HCT116 (cell line): Measurements from ENCODE around the gene C4orf51.

Experiments used
- CTCF ChIP-seq, 3 experiments: fragments of 200-600 bp in 1 of 3; sonication (generic) in 1 of 3; IDR thresholded peaks in 2 of 3; conservative IDR thresholded peaks in 1 of 3; 2 replicates each; pipeline ENCODE4 v1.5.1; 2012 to 2017; ENCODE audit warnings: low read depth in 2 of 3, low read length in 2 of 3, antibody characterized with exemption in 1 of 3, borderline replicate concordance in 1 of 3, control low read depth in 1 of 3, mild to moderate bottlenecking in 1 of 3, mixed read lengths in 1 of 3, mixed run types in 1 of 3, moderate library complexity in 1 of 3; ENCODE audit not compliant: insufficient read depth in 1 of 3
- EZH2 ChIP-seq: fragments of 200-600 bp; sonication (generic); IDR thresholded peaks from 2 replicates; pipeline ENCODE4 v1.6.1; 2017; ENCODE audit warnings: antibody characterized with exemption, mixed run types
- POLR2A ChIP-seq: IDR thresholded peaks from 2 replicates; pipeline ENCODE4 v1.7.0; 2011; ENCODE audit warnings: borderline replicate concordance; ENCODE audit not compliant: insufficient read depth, insufficient read length; ENCODE audit errors: extremely low read depth
- POLR2AphosphoS5 ChIP-seq: IDR thresholded peaks from 2 replicates; pipeline ENCODE4 v1.6.1; 2011; ENCODE audit warnings: mild to moderate bottlenecking, low read depth, low read length, moderate library complexity
- SIN3A ChIP-seq: IDR thresholded peaks from 2 replicates; pipeline ENCODE4 v1.6.1; 2012; ENCODE audit warnings: low read depth
- ZNF274 ChIP-seq: fragments of 200-500 bp; sonication (Bioruptor generic); IDR thresholded peaks from 2 replicates; pipeline ENCODE4 v1.6.1; 2014; ENCODE audit warnings: mild to moderate bottlenecking, low read depth, low read length, inconsistent platforms

- TF ChIP-seq POLR2A, result no peak
- TF ChIP-seq CTCF (IDR thresholded peaks at IDR 0.05 in 2 of 3, conservative IDR thresholded peaks at IDR 0.05 in 1 of 3; ENCODE audit: borderline replicate concordance in 1 of 3, insufficient read depth in 1 of 3, low read depth in 2 of 3, low read length in 2 of 3), result no peak
- no peak for TF ChIP-seq POLR2AphosphoS5
- TF ChIP-seq ZNF274, result no peak
- TF ChIP-seq SIN3A, result no peak
- no peak for TF ChIP-seq EZH2
Observed at GRCh38 chr4:145635117-145635516, 44.8 kb upstream of the C4orf51 start.
